Measurements from ENCODE around the gene ADGRF1. TPM values are rescaled to one million over a fixed set of nuclear protein-coding genes. Genes with fewer than 3 reads are reported as not detected.

ADGRF1 gene
- total RNA-seq (2022; extraction: Qiagen RNA extraction; ENCODE audit: low read depth), result 0.33 TPM in 1 of 5 replicates, not detected in the others

GRCh38 chr6:47042275-47042791 is at the start of gene ADGRF1:
ADGRF1 (minus strand) TSS chr6:47042332; CDS start chr6:47029061, 13,271 bp downstream.

Other genes starting within 250 kb of the ADGRF1 start
- gene MEP1A, start 248.9 kb downstream of the ADGRF1 start, total RNA-seq (2022; extraction: Qiagen RNA extraction; ENCODE audit: low read depth), result not detected in 5 replicates
- gene ADGRF5, start 120.4 kb downstream of the ADGRF1 start, total RNA-seq (2022; extraction: Qiagen RNA extraction; ENCODE audit: low read depth), result not detected in 5 replicates